GM21515 (cell line): ENCODE data around the gene AKAP9.
"Not testable (repeated sequence)": the region's sequence is repeated elsewhere in the genome, so short reads cannot be mapped to it uniquely, and the experiment has no call there.

ENCODE experiments used
- ATAC-seq: cut with Tn5 transposase; IDR thresholded peaks from one replicate; pipeline ENCODE4 v1.9.1; 2021; ENCODE audit not compliant: unreplicated experiment

Gene AKAP9

GRCh38 chr7:91945476-91945875 lies 4.8 kb downstream of the AKAP9 start:
- ATAC-seq: no peak

GRCh38 chr7:91946549-91946948 lies 5.9 kb downstream of the AKAP9 start:
- no peak for ATAC-seq

DNA sequence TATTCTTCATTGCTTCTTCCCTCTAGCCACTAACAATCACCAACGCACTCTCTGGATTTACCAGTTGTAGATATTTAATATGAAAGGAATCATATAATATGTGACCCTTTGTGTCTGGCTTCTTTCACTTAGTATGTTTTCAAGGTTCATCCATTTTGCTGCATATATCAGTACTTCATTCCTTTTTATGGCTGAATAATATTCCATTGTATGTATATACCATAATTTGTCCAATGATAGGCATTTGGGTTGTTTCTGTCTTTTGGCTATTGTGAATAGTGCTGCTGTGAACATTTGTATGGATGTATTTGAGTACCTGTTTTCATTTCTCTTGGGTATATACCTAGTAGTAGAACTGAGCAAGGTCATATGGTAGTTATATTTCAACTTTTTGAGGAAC lies 7.3 kb downstream of the AKAP9 start:
- no peak for ATAC-seq

DNA sequence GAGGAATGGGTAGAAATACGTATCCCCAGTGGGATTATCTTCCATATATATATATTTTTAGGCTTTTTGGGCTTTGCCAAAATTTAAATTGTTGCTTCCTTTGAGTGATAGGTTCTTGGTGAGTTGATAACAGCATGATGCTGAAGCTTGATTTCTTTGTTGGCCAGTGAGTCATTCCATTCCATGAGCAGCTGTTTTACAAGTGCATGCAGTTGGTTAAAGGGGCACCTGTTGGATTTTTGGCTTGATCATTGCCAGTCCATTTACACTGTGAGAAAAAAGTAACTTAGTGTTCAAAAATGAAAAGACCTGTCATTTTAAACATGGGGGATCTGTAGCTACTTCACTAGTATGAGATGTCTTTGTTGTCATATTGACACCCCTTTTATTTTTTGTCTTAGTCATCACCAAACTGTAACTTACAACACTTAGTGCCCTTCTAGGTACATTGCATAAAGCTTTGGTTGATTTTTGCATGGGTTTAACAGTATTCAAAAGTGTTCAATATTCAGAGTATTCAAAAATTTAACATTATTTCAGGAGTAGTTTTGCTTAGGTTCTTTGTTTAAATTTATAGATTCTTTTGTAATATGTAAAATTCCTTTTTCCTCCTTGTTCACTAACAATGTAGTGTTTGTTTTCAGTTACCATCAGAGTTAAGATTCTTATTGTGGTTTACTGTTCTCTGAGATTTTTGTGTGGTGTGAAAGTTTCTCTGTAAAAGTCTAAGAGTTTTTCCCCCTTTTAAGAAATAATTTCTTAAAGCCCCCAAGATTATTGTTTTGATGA lies 8.8 kb downstream of the AKAP9 start:
- ATAC-seq: no peak

DNA sequence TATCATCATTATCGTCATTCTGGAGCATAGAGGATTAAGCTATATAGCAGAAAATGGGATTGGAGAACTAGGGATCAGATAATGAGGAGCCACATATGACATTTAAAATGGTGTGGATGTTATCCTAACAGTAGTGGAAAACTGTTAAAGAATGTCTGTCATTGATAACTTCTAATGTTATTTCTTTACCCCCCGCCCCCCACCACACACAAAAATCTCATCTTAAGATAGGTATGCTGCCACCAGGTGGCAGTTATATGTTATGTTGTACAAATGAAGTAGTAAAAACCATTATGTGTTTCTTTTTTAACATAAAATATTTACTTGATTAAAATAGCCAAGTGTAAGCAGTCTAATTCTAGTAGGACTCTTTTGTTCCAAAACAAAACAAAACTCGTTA lies 13.0 kb downstream of the AKAP9 start:
- no peak for ATAC-seq

DNA sequence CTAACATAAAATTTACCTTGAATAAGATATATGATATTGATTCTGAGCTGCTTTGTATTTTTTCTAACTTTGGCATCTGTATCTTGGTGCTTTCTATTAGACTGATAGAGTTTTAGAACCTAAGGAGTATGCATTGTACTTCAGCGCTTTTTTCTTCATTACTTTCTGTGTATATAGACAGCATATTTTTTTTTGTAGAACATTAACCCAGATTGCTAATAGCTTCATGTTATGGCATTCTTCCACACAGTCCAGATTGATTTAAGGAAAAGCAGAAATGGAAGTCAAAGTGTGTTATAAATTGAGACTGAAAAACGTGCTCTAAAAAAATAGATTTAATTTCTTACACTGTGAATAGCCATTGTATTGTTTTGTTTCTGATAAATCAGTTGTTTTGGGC lies 15.8 kb downstream of the AKAP9 start:
- not testable (repeated sequence) for ATAC-seq

GRCh38 chr7:91957232-91957631 lies 16.6 kb downstream of the AKAP9 start:
- no peak for ATAC-seq

GRCh38 chr7:91957823-91958222 lies 17.2 kb downstream of the AKAP9 start:
- no peak for ATAC-seq

DNA sequence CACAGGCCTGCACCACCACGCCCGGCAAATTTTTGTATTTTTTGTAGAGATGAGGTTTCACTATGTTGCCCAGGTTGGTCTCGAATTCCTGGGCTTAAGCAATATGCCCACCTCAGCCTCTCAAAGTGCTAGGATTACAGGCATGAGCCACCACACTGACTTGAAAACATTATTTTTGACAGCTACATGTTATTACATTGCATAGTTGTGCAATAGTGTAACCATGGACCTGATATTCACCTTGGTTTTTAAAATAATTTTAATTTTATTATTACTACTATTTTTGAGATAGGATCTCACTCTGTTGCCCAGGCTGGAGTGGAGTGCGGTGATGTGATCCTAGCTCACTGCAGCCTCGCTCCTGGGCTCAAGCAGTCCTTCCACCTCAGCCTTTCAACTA lies 18.4 kb downstream of the AKAP9 start:
- ATAC-seq: no peak

DNA sequence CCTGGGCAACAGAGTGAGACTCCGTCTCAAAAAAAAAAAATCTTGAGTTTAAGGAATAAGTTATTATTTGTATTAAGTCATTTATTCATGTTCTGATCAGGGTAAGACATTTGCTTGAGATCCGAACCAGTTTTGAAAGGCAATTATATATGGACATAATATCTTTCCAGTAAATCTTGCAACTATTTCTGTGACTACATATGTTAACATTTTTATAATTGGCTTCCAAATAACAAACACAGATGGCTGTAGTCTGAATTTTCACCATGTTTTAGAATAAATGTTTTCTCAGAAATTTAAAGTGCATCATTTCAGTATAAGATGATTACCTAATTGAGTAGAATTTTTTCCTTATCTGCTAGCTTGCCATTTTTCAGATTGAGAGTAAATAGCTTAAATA lies 21.2 kb downstream of the AKAP9 start:
- ATAC-seq: no peak

DNA sequence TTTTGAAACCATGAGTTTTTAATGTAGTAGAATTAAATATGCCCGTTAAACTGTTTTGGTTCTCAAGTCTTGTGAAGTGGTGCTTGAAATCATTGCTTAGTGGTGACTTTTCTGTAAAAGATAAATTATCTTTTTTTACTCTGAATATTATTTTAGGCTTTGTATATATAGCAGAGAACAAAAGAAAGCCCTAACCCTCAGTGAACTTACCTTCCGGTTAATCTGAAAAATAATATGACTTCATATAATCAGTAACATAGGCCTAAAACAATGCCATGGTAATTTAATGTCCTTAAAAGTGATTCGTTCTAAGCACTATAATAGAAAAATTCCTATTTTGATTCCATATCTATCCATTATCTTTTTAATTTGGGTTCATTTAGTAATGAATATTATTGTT lies 21.8 kb downstream of the AKAP9 start:
- ATAC-seq: no peak

- ATAC-seq: not testable (repeated sequence)
Measured at GRCh38 chr7:91967513-91967912, 26.9 kb downstream of the AKAP9 start.

GRCh38 chr7:91973639-91974038 lies 33.0 kb downstream of the AKAP9 start:
- ATAC-seq: no peak

- no peak for ATAC-seq
Measured at GRCh38 chr7:91974066-91974465, 33.4 kb downstream of the AKAP9 start.

- no peak for ATAC-seq
Measured at GRCh38 chr7:91976743-91977142, 36.1 kb downstream of the AKAP9 start.

GRCh38 chr7:91979590-91979989 lies 38.9 kb downstream of the AKAP9 start:
- ATAC-seq: no peak

DNA sequence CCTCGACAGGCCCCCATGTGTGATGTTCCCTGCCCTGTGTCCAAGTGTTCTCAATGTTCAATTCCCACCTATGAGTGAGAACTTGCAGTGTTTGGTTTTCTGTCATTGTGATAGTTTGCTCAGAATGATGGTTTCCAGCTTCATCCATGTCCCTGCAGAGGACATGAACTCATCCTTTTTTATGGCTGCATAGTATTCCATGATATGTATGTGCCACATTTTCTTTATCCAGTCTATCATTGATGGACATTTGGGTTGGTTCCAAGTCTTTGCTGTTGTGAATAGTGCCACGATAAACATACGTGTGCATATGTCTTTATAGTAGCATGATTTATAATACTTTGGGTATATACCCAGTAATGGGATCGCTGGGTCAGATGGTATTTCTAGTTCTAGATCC lies 41.7 kb downstream of the AKAP9 start:
- ATAC-seq: not testable (repeated sequence)

DNA sequence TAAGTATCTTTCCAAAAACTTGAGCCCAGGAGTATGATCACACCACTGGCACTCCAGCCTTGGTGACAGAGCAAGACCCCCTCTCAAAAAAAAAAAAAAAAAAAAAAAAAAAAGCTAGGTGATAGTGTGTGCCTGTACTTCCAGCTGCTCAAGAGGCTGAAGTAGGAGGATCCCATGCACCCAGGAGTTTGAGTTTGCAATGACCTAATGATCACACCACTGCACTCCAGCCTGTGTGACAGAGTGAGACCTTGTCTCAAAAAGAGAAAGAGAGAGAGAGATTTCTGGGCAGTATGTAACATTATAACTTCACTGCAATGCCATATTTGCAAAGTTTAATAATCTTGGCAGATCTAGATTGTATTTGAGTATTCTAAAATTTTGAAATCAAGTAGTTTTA lies 47.6 kb downstream of the AKAP9 start:
- ATAC-seq: no peak

- no peak for ATAC-seq
Measured at GRCh38 chr7:91993976-91994375, 53.3 kb downstream of the AKAP9 start.

- ATAC-seq: peak; percentile 95
Measured at GRCh38 chr7:91995391-91996105, 54.9 kb downstream of the AKAP9 start.

DNA sequence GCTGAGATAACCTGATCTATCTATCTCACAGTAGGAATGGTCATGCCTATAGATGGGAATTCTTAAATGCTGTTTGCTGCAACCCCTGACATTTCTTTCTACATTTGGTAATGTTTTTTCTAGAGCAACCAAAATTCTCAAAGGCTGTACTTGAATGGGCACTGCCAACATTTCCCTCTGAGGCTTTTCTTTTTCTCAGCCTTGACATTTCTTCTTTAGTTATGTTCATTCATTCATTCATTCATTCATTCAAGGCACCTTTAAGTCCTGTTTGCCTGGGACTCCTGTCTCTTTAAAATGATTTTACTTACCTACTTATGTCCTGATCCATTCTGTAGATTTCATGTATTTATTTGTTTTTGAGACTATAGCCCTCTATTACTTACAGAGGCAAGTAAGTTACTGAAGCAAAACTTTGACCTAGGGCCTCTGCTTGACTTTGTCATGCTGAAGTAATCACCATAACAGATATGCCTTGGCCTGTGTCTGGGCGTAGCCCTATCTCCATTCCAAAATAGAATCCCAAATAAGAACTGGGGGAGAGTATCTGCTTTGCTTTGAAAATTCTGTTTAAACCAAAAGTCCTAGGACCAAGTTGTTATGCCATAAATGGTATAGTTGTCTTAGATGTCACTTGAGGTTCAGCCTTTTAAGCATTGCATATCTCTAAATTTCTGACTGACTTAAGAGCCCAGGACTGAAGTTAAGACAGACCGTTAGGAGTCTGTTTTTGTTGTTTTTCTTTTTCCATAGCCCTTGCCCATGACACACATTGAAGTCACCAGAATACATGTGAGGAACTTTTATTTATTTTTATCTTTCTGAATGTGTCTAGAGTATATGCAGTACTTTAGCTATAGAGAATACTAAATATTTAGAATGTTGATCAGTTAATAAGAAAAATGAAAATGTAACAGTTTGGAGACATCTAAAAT lies 59.2 kb downstream of the AKAP9 start:
- no peak for ATAC-seq
